H1 (cell line): ENCODE data around the gene GPR35. TPM values are rescaled to one million over a fixed set of nuclear protein-coding genes. Genes with fewer than 3 reads are reported as not detected.

Source experiments
- CTCF ChIA-PET: fragments of 300-600 bp; sonication (Branson Sonifier 250); formaldehyde crosslinking; loops from one replicate; lab custom pipeline; 2021; ENCODE audit not compliant: partially characterized antibody; lab: Charles Lee
- POLR2A ChIA-PET: fragments of 300-600 bp; sonication (Branson Sonifier 250); formaldehyde crosslinking; loops from one replicate; lab custom pipeline; 2021; ENCODE audit warnings: inconsistent platforms; ENCODE audit not compliant: partially characterized antibody; lab: Charles Lee
- DNase-seq, 2 experiments: peaks; one replicate each; pipeline versions ENCODE4 v3.0.0 to v3.0.0-alpha.2; 2010 to 2022; ENCODE audit warnings: low spot score in 2 of 2, low read depth in 1 of 2, mixed read lengths in 1 of 2
- FAIRE-seq: peaks from 2 replicates; lab custom pipeline; 2011; peaks lifted over from hg19 to GRCh38; lab: Jason Lieb, UNC
- H2AFZ ChIP-seq: 2 replicates; pipeline ENCODE4 v1.8.1; 2012; ENCODE audit warnings: low read length, inconsistent platforms
- H2AK5ac ChIP-seq: 2 replicates; pipeline ENCODE4 v1.6.1; 2013; ENCODE audit warnings: low read depth, low read length
- H2BK120ac ChIP-seq: replicated peaks from 2 replicates; pipeline ENCODE3; 2013; ENCODE audit warnings: low read depth, low read length, inconsistent platforms
- H2BK12ac ChIP-seq: 2 replicates; pipeline ENCODE4 v1.6.1; 2013; ENCODE audit warnings: low read depth, low read length
- H2BK15ac ChIP-seq: 2 replicates; pipeline ENCODE4 v1.6.1; 2013; ENCODE audit warnings: low read length
- H2BK20ac ChIP-seq: 2 replicates; pipeline ENCODE4 v1.6.1; 2013; ENCODE audit warnings: low read length
- H2BK5ac ChIP-seq: 2 replicates; pipeline ENCODE4 v1.6.1; 2013; ENCODE audit warnings: low read depth, low read length
- H3K14ac ChIP-seq: 2 replicates; pipeline ENCODE4 v1.6.1; 2013; ENCODE audit warnings: inconsistent platforms; ENCODE audit not compliant: insufficient read length
- H3K18ac ChIP-seq: 2 replicates; pipeline ENCODE4 v1.6.1; 2013; ENCODE audit warnings: low read length; ENCODE audit errors: extremely low read depth
- H3K23ac ChIP-seq: 2 replicates; pipeline ENCODE4 v1.6.1; 2013; ENCODE audit warnings: inconsistent platforms; ENCODE audit not compliant: insufficient read length
- H3K23me2 ChIP-seq: 2 replicates; pipeline ENCODE4 v1.6.1; 2013; ENCODE audit warnings: low read depth, low read length
- H3K27ac ChIP-seq: 2 replicates; pipeline ENCODE4 v1.6.1; 2011; ENCODE audit warnings: low read depth, low read length, inconsistent platforms
- H3K27me3 ChIP-seq, 4 experiments: replicated peaks in 1 of 4; 1 replicate in 1 of 4; 2 replicates in 3 of 4; pipeline versions ENCODE4 v1.6.1 to v1.8.1; 2011 to 2013; ENCODE audit warnings: low read length in 3 of 4, mild to moderate bottlenecking in 3 of 4, inconsistent platforms in 2 of 4, mixed read lengths in 2 of 4, moderate library complexity in 1 of 4; ENCODE audit not compliant: control insufficient read depth in 3 of 4, insufficient read depth in 3 of 4; ENCODE audit errors: extremely low read depth in 1 of 4
- H3K36me3 ChIP-seq, 4 experiments: 2 replicates each; pipeline versions ENCODE4 v1.6.1 to v1.8.1; 2011 to 2013; ENCODE audit warnings: mild to moderate bottlenecking in 4 of 4, low read length in 3 of 4, moderate library complexity in 2 of 4, control low read depth in 1 of 4, inconsistent platforms in 1 of 4; ENCODE audit not compliant: insufficient read depth in 4 of 4, control insufficient read depth in 2 of 4
- H3K4ac ChIP-seq: replicated peaks from 2 replicates; pipeline ENCODE3; 2013; ENCODE audit warnings: low read length, low read depth, mixed read lengths, inconsistent platforms; ENCODE audit not compliant: insufficient read length
- H3K4me1 ChIP-seq, 4 experiments: replicated peaks in 1 of 4; 1 replicate in 1 of 4; 2 replicates in 3 of 4; pipeline versions ENCODE4 v1.6.1 to v1.8.1; 2011 to 2013; ENCODE audit warnings: low read length in 3 of 4, inconsistent platforms in 2 of 4, mixed read lengths in 1 of 4; ENCODE audit not compliant: insufficient read depth in 4 of 4, control insufficient read depth in 3 of 4
- H3K4me2 ChIP-seq, 2 experiments: 2 replicates each; pipeline versions ENCODE4 v1.6.1 to v1.8.1; 2011 to 2013; ENCODE audit warnings: low read depth in 2 of 2, low read length in 2 of 2, control low read depth in 1 of 2, inconsistent platforms in 1 of 2, mild to moderate bottlenecking in 1 of 2; ENCODE audit not compliant: insufficient read depth in 1 of 2
- H3K4me3 ChIP-seq, 4 experiments: fragments of 200-600, 300-600 bp in 1 of 4; sonication (generic), shearing (Covaris generic), sonication (Bioruptor Twin) in 1 of 4; 2 replicates each; pipeline versions ENCODE4 v1.5.1 to v1.8.1; 2011 to 2016; ENCODE audit warnings: low read length in 4 of 4, low read depth in 3 of 4, control low read depth in 2 of 4, inconsistent platforms in 2 of 4, mild to moderate bottlenecking in 2 of 4, mixed read lengths in 1 of 4, moderate library complexity in 1 of 4; ENCODE audit not compliant: insufficient read depth in 2 of 4; ENCODE audit errors: extremely low read depth in 1 of 4
- H3K56ac ChIP-seq: replicated peaks from 2 replicates; pipeline ENCODE3; 2013; ENCODE audit warnings: low read depth, mild to moderate bottlenecking, mixed read lengths, low read length, inconsistent platforms; ENCODE audit not compliant: insufficient read length
- H3K79me1 ChIP-seq: 2 replicates; pipeline ENCODE4 v1.6.1; 2013; ENCODE audit warnings: low read depth, low read length, control low read depth
- H3K79me2 ChIP-seq, 2 experiments: 2 replicates each; pipeline versions ENCODE4 v1.6.1 to v1.8.1; 2012 to 2013; ENCODE audit warnings: low read length in 2 of 2, mild to moderate bottlenecking in 2 of 2, inconsistent platforms in 1 of 2; ENCODE audit not compliant: insufficient read depth in 2 of 2, control insufficient read depth in 1 of 2
- H3K9ac ChIP-seq, 4 experiments: replicated peaks in 1 of 4; 1 replicate in 1 of 4; 2 replicates in 3 of 4; pipeline versions ENCODE4 v1.6.1 to v1.8.1; 2011 to 2013; ENCODE audit warnings: low read depth in 3 of 4, low read length in 3 of 4, control low read depth in 2 of 4, mild to moderate bottlenecking in 2 of 4, moderate library complexity in 2 of 4, inconsistent platforms in 1 of 4; ENCODE audit errors: extremely low read depth in 1 of 4
- H3K9me3 ChIP-seq, 2 experiments: 2 replicates each; pipeline versions ENCODE4 v1.6.1 to v1.8.1; 2012 to 2013; ENCODE audit warnings: mild to moderate bottlenecking in 2 of 2, moderate library complexity in 2 of 2, control low read depth in 1 of 2, inconsistent platforms in 1 of 2, low read depth in 1 of 2, low read length in 1 of 2, mixed read lengths in 1 of 2; ENCODE audit not compliant: insufficient read depth in 2 of 2
- H4K20me1 ChIP-seq, 2 experiments: replicated peaks in 1 of 2; 2 replicates each; pipeline versions ENCODE3 to v1.8.1; 2011 to 2013; ENCODE audit warnings: inconsistent platforms in 2 of 2, low read length in 2 of 2, mild to moderate bottlenecking in 1 of 2; ENCODE audit not compliant: insufficient read depth in 2 of 2, control insufficient read depth in 1 of 2
- H4K5ac ChIP-seq: 2 replicates; pipeline ENCODE4 v1.6.1; 2013; ENCODE audit warnings: low read length, low read depth, mixed read lengths, inconsistent platforms; ENCODE audit not compliant: insufficient read length
- H4K8ac ChIP-seq: 2 replicates; pipeline ENCODE4 v1.8.0; 2013; ENCODE audit warnings: mild to moderate bottlenecking, moderate library complexity, low read length, inconsistent platforms; ENCODE audit not compliant: insufficient read depth; ENCODE audit errors: extremely low read depth
- H4K91ac ChIP-seq: replicated peaks from 2 replicates; pipeline ENCODE3; 2013; ENCODE audit warnings: low read length, mixed read lengths, inconsistent platforms; ENCODE audit not compliant: insufficient read length
- BCL11A ChIP-seq, 2 experiments: IDR thresholded peaks; one replicate each; pipeline ENCODE4 v1.6.1; 2011; ENCODE audit warnings: low read depth in 2 of 2, low read length in 2 of 2, mild to moderate bottlenecking in 2 of 2
- GABPA ChIP-seq: IDR thresholded peaks from 2 replicates; pipeline ENCODE4 v1.6.1; 2011; ENCODE audit warnings: mild to moderate bottlenecking, low read length, moderate library complexity, borderline replicate concordance; ENCODE audit not compliant: insufficient read depth
- GTF2F1 ChIP-seq: IDR thresholded peaks from 2 replicates; pipeline ENCODE4 v1.6.1; 2012; ENCODE audit warnings: low read depth, low read length, improper control_type of control experiment, borderline replicate concordance
- MAX ChIP-seq: IDR thresholded peaks from 2 replicates; pipeline ENCODE4 v1.6.1; 2012; ENCODE audit warnings: inconsistent platforms
- RFX5 ChIP-seq: IDR thresholded peaks from 2 replicates; pipeline ENCODE4 v1.6.1; 2011; ENCODE audit warnings: low read depth, low read length, improper control_type of control experiment, borderline replicate concordance
- RXRA ChIP-seq: IDR thresholded peaks from 2 replicates; pipeline ENCODE4 v1.6.1; 2011; ENCODE audit warnings: low read depth, mild to moderate bottlenecking, low read length, moderate library complexity; ENCODE audit not compliant: insufficient read depth
- SIN3A ChIP-seq, 2 experiments: IDR thresholded peaks in 1 of 2; conservative IDR thresholded peaks in 1 of 2; 2 replicates each; pipeline ENCODE4 v1.6.1; 2011 to 2012; ENCODE audit warnings: low read length in 2 of 2, improper control_type of control experiment in 1 of 2, low read depth in 1 of 2, mild to moderate bottlenecking in 1 of 2
- SIX5 ChIP-seq: IDR thresholded peaks from 2 replicates; pipeline ENCODE4 v1.6.1; 2011; ENCODE audit warnings: mild to moderate bottlenecking, low read depth, low read length
- SUZ12 ChIP-seq: fragments of 200-600 bp; sonication (generic); IDR thresholded peaks from 2 replicates; pipeline ENCODE4 v1.6.1; 2012; ENCODE audit warnings: mild to moderate bottlenecking, inconsistent platforms, low read length, moderate library complexity, mixed read lengths
- YY1 ChIP-seq: IDR thresholded peaks from 2 replicates; pipeline ENCODE4 v1.6.1; 2011; ENCODE audit warnings: low read depth, mild to moderate bottlenecking, low read length
- WGBS, 2 experiments: shearing (Covaris generic) in 1 of 2; methylation state at CpG; one replicate each; pipeline versions ENCODE4 v1.1.6 to v1.1.7; 2013 to 2015; ENCODE audit warnings: low lambda C conversion rate in 2 of 2, mixed read lengths in 2 of 2, inconsistent platforms in 1 of 2, low coverage in 1 of 2, missing lambda C conversion rate in 1 of 2; ENCODE audit not compliant: insufficient replicate concordance in 2 of 2, insufficient coverage in 1 of 2, insufficient read length in 1 of 2; ENCODE audit errors: extremely low coverage in 1 of 2, missing lambda C conversion rate in 1 of 2; 5-methylcytosine and 5-hydroxymethylcytosine counted together
- polyA plus RNA-seq, 7 experiments: library from polyadenylated mRNA; depleted of rRNA in 3 of 7; stranded (reverse) in 5 of 7; unstranded in 2 of 7; fragments of >200 nt in 5 of 7; fragments of 200-250 nt in 2 of 7; gene quantifications; 1 replicate in 5 of 7; 2 replicates in 1 of 7; 4 replicates in 1 of 7; pipeline versions ENCODE4 v1.2.1 to v1.2.3, GENCODE V29; 2011 to 2013; ENCODE audit warnings: missing spikeins in 2 of 7, mixed read lengths in 2 of 7
- total RNA-seq: library from RNA; stranded (reverse); fragmentation: NEBNext Ultra II Directional; extraction: Animal tissue kit (Norgen Biotek cat#: 25700); gene quantifications from 2 replicates; pipeline ENCODE4 v1.2.1, GENCODE V29; 2021

Gene GPR35
- total and polyA plus RNA-seq, 2 of the 8 experiments (the other 6 are each of a cell fraction or from before 2014, with no cell fraction given): 0.47 TPM; not detected in 1

- no peak overlapping the region for H3K18ac ChIP-seq
- ChIA-PET POLR2A (no interaction called here), CTCF (interaction anchor here (0.9 to 2.0 kb wide), 4 partner anchors 10 to 28 kb away, joined by 3 to 8 read pairs (median 3); no protein-coding TSS in a partner anchor)
- no peak overlapping the region for H2BK12ac ChIP-seq
- H4K91ac ChIP-seq: no peak overlapping the region
- TF ChIP-seq SIN3A (conservative IDR thresholded peaks at IDR 0.05 in 1 of 2, IDR thresholded peaks at IDR 0.05 in 1 of 2; ENCODE audit: low read depth in 1 of 2, low read length in 2 of 2): no peak
- no peak for TF ChIP-seq BCL11A (IDR thresholded peaks at IDR 0.05; ENCODE audit: low read depth in 2 of 2, low read length in 2 of 2)
- no peak for TF ChIP-seq RXRA
- no peak for TF ChIP-seq MAX
- no peak for TF ChIP-seq SUZ12
- TF ChIP-seq SIX5: no peak
- TF ChIP-seq GTF2F1: no peak
- TF ChIP-seq GABPA: no peak
- TF ChIP-seq RFX5: no peak
- TF ChIP-seq YY1: no peak
- H3K27ac ChIP-seq: no peak overlapping the region
- H3K36me3 ChIP-seq: no peaks in the 10 kb centered on the region
- peaks cover 9 to 21% of the 10 kb centered on the region in 2 experiments for H4K20me1 ChIP-seq
- no peak overlapping the region for H3K4ac ChIP-seq
- H2BK5ac ChIP-seq: no peak overlapping the region
- no peak for FAIRE-seq
- no peak overlapping the region for H2AFZ ChIP-seq
- H3K9ac ChIP-seq: no peak overlapping the region
- no peak overlapping the region for H2AK5ac ChIP-seq
- H3K79me2 ChIP-seq: no peaks in the 10 kb centered on the region
- H3K4me2 ChIP-seq: no peak overlapping the region
- no peak overlapping the region for H4K5ac ChIP-seq
- H4K8ac ChIP-seq: no peak overlapping the region; the same call in 1 of the 2 replicates
- H3K79me1 ChIP-seq: peaks cover 4% of the 10 kb centered on the region; the same call in 1 of the 2 replicates
- H3K4me3 ChIP-seq: no peak overlapping the region
- no peak overlapping the region for H3K56ac ChIP-seq
- WGBS, 2 experiments: 91% methylated on average over 6 of the region's 6 CpGs; no CpG with 5 or more reads in 1 of the 2 experiments
- no peaks in the 10 kb centered on the region for H3K23me2 ChIP-seq
- H2BK20ac ChIP-seq: no peak overlapping the region
- H2BK15ac ChIP-seq: no peak overlapping the region
- no peak for DNase-seq
- no peak overlapping the region for H2BK120ac ChIP-seq
- no peak overlapping the region for H3K14ac ChIP-seq
- H3K9me3 ChIP-seq: no peaks in the 10 kb centered on the region
- H3K27me3 ChIP-seq: no peaks in the 10 kb centered on the region
- peaks cover 0 to 9% (median 0%) of the 10 kb centered on the region in 4 experiments; a peak in 2 of 7 replicates for H3K4me1 ChIP-seq
- H3K23ac ChIP-seq: no peak overlapping the region
Observed at GRCh38 chr2:240576036-240576435, 49.2 kb upstream of the GPR35 start.
